Measurements from ENCODE around the gene MRPS10.
"Not testable (repeated sequence)": the region's sequence is repeated elsewhere in the genome, so short reads cannot be mapped to it uniquely, and the experiment has no call there.

DNA sequence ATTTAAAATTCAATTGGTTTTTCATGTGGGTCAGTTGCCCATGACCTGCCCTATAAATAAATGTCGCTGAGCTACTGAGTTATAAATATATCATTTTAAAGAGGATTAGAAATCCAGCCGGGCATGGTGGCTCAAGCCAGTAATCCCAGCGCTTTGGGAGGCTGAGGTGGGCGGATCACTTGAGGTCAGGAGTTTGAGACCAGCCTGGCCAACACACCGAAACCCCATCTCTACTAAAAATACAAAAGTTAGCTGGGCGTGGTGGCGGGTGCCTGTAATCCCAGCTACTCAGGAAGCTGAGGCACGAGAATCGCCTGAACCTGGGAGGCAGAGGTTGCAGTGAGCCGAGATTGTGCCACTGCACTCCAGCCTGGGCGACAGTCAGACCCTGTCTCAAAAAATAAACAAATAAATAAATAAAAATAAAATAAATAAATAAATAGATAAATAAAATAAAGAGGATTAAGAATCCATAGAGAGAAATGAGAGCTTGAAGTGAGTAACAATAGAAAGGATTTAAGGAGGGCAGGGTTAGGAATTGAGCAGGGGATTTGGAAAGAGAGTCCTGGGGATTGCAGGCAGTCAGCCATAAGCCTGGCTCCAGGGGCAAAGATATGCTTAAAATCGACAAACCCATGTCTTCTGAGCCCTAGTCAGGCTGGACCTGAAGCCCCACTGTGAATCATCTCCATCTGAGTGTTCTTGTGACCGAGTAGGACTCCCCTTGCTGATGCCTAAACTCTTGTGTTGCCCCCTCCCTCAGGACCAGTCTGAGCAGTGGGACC, 15.3 kb downstream of the MRPS10 start:
- TF ChIP-seq, protein P1, sequence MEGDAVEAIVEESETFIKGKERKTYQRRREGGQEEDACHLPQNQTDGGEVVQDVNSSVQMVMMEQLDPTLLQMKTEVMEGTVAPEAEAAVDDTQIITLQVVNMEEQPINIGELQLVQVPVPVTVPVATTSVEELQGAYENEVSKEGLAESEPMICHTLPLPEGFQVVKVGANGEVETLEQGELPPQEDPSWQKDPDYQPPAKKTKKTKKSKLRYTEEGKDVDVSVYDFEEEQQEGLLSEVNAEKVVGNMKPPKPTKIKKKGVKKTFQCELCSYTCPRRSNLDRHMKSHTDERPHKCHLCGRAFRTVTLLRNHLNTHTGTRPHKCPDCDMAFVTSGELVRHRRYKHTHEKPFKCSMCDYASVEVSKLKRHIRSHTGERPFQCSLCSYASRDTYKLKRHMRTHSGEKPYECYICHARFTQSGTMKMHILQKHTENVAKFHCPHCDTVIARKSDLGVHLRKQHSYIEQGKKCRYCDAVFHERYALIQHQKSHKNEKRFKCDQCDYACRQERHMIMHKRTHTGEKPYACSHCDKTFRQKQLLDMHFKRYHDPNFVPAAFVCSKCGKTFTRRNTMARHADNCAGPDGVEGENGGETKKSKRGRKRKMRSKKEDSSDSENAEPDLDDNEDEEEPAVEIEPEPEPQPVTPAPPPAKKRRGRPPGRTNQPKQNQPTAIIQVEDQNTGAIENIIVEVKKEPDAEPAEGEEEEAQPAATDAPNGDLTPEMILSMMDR (IDR thresholded peaks at IDR 0.05), result not testable (repeated sequence)
- not testable (repeated sequence) for TF ChIP-seq POLR2A (IDR thresholded peaks at IDR 0.05; ENCODE audit: low read depth); EP300 (IDR thresholded peaks at IDR 0.05)

Measured in esophagus muscularis mucosa (tissue), 4 donors.